Kidney (tissue), 14 donors: ENCODE results near the gene STXBP6. TPM values are rescaled to one million over a fixed set of nuclear protein-coding genes. Genes with fewer than 3 reads are reported as not detected.

ENCODE experiments used
- DNase-seq, 5 donors: peaks; one replicate each; pipeline ENCODE4 v3.0.0-alpha.2; 2013 to 2020
- FAIRE-seq: peaks from 2 replicates; lab custom pipeline; 2012; peaks lifted over from hg19 to GRCh38; lab: Jason Lieb, UNC
- H3K27ac ChIP-seq, 2 donors: one replicate each; pipeline ENCODE4 v1.7.0; 2013; ENCODE audit warnings: low read depth in 2 of 2, low read length in 2 of 2, inconsistent platforms in 1 of 2
- H3K27me3 ChIP-seq: one replicate; pipeline ENCODE4 v1.7.1; 2013; ENCODE audit warnings: low read length, inconsistent platforms; ENCODE audit not compliant: control insufficient read depth, insufficient read depth
- H3K36me3 ChIP-seq, 3 donors: one replicate each; pipeline versions ENCODE4 v1.7.0 to v1.7.1; 2013; ENCODE audit warnings: low read length in 3 of 3, control low read depth in 1 of 3, inconsistent platforms in 1 of 3; ENCODE audit not compliant: insufficient read depth in 3 of 3, control insufficient read depth in 2 of 3
- H3K4me1 ChIP-seq, 3 donors: one replicate each; pipeline versions ENCODE4 v1.7.0 to v1.7.1; 2013; ENCODE audit warnings: low read length in 3 of 3, inconsistent platforms in 1 of 3, low read depth in 1 of 3; ENCODE audit not compliant: control insufficient read depth in 2 of 3, insufficient read depth in 2 of 3
- H3K4me3 ChIP-seq, 3 donors: one replicate each; pipeline versions ENCODE4 v1.7.0 to v1.8.1; 2013; ENCODE audit warnings: low read length in 3 of 3, control low read depth in 1 of 3, inconsistent platforms in 1 of 3
- H3K9ac ChIP-seq, 3 donors: one replicate each; pipeline versions ENCODE4 v1.7.0 to v1.7.1; 2013; ENCODE audit warnings: low read length in 3 of 3, control low read depth in 1 of 3, inconsistent platforms in 1 of 3
- H3K9me3 ChIP-seq, 3 donors: one replicate each; pipeline versions ENCODE4 v1.7.0 to v1.7.1; 2013; ENCODE audit warnings: low read length in 3 of 3, control low read depth in 1 of 3, inconsistent platforms in 1 of 3; ENCODE audit not compliant: control insufficient read depth in 2 of 3, insufficient read depth in 1 of 3
- intact Hi-C: fragments of 100-400 bp; cut with DNase I; formaldehyde crosslinking; loops from one replicate; pipeline ENCODE4 v1.11.1; 2022
- polyA plus RNA-seq: library from polyadenylated mRNA; stranded (reverse); fragments of 350-450 nt; fragmentation: Illumina TruSeq; extraction: RNeasy Lipid Tissue Mini Kit (QIAGEN cat#74804); gene quantifications from one replicate; pipeline ENCODE4 v1.2.3, GENCODE V29; 2014; ENCODE audit warnings: low read depth, low replicate concordance; ENCODE audit not compliant: insufficient read depth
- total RNA-seq: library from RNA; stranded (reverse); fragmentation: NEBNext Ultra II Directional; extraction: Animal tissue kit (Norgen Biotek cat#: 25700); gene quantifications from one replicate; pipeline ENCODE4 v1.2.1, GENCODE V29; 2021
- TF ChIP-seq, protein P1 (sequence below): IDR thresholded peaks from 3 replicates; pipeline ENCODE4 v1.5.1; 2012; ENCODE audit warnings: mild to moderate bottlenecking, moderate library complexity, borderline replicate concordance; ENCODE audit not compliant: insufficient read depth; ENCODE audit errors: extremely low read depth
- donor health status: control.
- donor health status: control.
- donor health status: control.
- donor health status: control.
- donor health status: control.
- donor health status: DM: yes; HTN: yes; CAD: no.
- donor health status: Normal renal cell carcinoma (clear cell type).

The STXBP6 gene
- total and polyA plus RNA-seq, 2 donors from 2014 or later, result 2.8 to 3.9 TPM

DNA sequence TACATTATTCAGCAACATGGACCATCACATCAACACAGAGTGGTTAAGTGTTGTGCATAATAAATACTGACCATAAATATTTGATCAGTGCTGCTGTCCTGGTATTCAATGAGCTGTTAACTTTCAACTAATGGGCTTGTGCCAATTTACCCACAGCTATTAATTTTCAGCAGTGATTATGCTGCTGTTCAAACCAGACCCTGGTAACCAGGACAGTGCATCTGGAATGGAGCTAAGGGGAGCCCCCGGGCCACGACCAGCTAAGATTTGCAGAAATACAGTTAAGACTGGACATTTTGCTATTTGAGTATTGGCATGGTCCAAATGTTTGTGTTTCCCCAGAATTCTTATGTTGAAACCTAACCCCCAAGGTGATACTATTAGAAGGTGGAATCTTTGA, 235.6 kb downstream of the STXBP6 start:
- H3K36me3 ChIP-seq, result no peaks in the 10 kb centered on the region
- no peaks in the 10 kb centered on the region for H3K27me3 ChIP-seq
- DNase-seq (no peak), FAIRE-seq (no peak)
- H3K4me1 ChIP-seq, result peaks cover 8 to 27% (median 15%) of the 10 kb centered on the region in 3 donors
- H3K27ac ChIP-seq, result no peak overlapping the region
- intact Hi-C loops, result no loop called here
- TF ChIP-seq, protein P1, sequence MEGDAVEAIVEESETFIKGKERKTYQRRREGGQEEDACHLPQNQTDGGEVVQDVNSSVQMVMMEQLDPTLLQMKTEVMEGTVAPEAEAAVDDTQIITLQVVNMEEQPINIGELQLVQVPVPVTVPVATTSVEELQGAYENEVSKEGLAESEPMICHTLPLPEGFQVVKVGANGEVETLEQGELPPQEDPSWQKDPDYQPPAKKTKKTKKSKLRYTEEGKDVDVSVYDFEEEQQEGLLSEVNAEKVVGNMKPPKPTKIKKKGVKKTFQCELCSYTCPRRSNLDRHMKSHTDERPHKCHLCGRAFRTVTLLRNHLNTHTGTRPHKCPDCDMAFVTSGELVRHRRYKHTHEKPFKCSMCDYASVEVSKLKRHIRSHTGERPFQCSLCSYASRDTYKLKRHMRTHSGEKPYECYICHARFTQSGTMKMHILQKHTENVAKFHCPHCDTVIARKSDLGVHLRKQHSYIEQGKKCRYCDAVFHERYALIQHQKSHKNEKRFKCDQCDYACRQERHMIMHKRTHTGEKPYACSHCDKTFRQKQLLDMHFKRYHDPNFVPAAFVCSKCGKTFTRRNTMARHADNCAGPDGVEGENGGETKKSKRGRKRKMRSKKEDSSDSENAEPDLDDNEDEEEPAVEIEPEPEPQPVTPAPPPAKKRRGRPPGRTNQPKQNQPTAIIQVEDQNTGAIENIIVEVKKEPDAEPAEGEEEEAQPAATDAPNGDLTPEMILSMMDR, result no peak
- no peak overlapping the region for H3K9ac ChIP-seq
- no peak overlapping the region for H3K4me3 ChIP-seq
- no peaks in the 10 kb centered on the region for H3K9me3 ChIP-seq

GRCh38 chr14:24813819-24814259, 236.1 kb downstream of the STXBP6 start:
- DNase-seq (no peak), FAIRE-seq (no peak)
- H3K4me3 ChIP-seq, result no peak overlapping the region
- peaks cover 8 to 27% (median 15%) of the 10 kb centered on the region in 3 donors for H3K4me1 ChIP-seq
- no peaks in the 10 kb centered on the region for H3K9me3 ChIP-seq
- TF ChIP-seq, protein P1, result no peak
- intact Hi-C loops, result no loop called here
- H3K27me3 ChIP-seq, result no peaks in the 10 kb centered on the region
- no peak overlapping the region for H3K9ac ChIP-seq
- no peak overlapping the region for H3K27ac ChIP-seq
- H3K36me3 ChIP-seq, result no peaks in the 10 kb centered on the region

DNA sequence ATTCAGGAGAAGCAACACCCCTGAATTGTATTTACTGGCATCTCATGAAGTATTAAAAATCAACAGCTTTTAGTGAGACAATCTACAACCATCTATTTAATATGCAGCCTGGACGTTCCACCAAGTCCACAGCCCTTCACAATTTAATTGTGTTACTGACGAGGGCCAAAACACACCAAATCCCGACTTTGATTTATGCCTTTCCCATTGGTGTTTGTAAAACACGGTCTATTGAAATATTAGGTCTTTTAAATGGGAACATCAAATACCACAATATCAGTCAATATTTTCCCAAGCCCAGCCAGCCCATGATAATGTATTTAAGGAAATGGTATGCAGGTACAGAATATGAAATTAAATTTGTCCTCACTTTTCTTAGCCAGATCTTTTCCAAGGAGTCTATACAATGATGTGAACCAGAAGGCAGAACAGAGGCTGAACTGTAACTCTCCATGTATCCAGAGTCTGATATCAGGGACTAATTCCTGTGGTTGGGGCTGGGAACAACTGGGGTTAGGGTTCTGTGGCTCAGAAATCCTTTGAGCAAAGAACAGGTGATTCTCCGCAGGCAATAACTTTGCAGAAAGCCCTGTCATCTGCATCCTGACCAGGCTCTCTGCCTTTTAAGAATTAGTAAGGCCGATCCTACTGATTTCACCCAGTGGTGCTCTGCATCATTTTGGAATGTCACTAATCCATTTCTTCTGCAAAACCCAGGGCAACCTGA, 236.7 kb downstream of the STXBP6 start:
- TF ChIP-seq, protein P1, result no peak
- Histone ChIP-seq H3K4me1 (peaks cover 8 to 27% (median 14%) of the 10 kb centered on the region in 3 donors), H3K27me3 (no peaks in the 10 kb centered on the region), H3K9me3 (no peaks in the 10 kb centered on the region), H3K27ac (no peak overlapping the region), H3K36me3 (no peaks in the 10 kb centered on the region), H3K9ac (no peak overlapping the region), H3K4me3 (no peak overlapping the region)
- FAIRE-seq (no peak), DNase-seq (no peak)
- intact Hi-C loops, result no loop called here
